ENCODE results near the gene SLFN13.
A peak's percentile ranks its signal among the peaks of the same experiment; 100 is the strongest.

The SLFN13 gene

GRCh38 chr17:35448214-35448898, at the start of gene SLFN13:
TSS of gene SLFN13 (minus strand) at chr17:35448766. CDS start at chr17:35445680, 3,086 bp downstream.
- peak within 1 kb of the TSS; percentile 56 for H3K4me3 ChIP-seq (ENCODE audit: control insufficient read depth, low read depth, low read length)
- peak; percentile 76 for DNase-seq (ENCODE audit: low read depth)
- no peak for TF ChIP-seq CTCF (conservative IDR thresholded peaks at IDR 0.05; ENCODE audit: control insufficient read depth, insufficient read depth, low read depth, low read length)

GRCh38 chr17:35496451-35497290, 48.1 kb upstream of the SLFN13 start:
- no peak overlapping the region for H3K4me3 ChIP-seq (ENCODE audit: control insufficient read depth, low read depth, low read length)
- DNase-seq (ENCODE audit: low read depth): no peak
- TF ChIP-seq CTCF (conservative IDR thresholded peaks at IDR 0.05; ENCODE audit: control insufficient read depth, insufficient read depth, low read depth, low read length): no peak

GRCh38 chr17:35493040-35493439, 44.5 kb upstream of the SLFN13 start:
- no peak overlapping the region for H3K4me3 ChIP-seq (ENCODE audit: control insufficient read depth, low read depth, low read length)
- TF ChIP-seq CTCF (conservative IDR thresholded peaks at IDR 0.05; ENCODE audit: control insufficient read depth, insufficient read depth, low read depth, low read length): no peak
- no peak for DNase-seq (ENCODE audit: low read depth)

DNA sequence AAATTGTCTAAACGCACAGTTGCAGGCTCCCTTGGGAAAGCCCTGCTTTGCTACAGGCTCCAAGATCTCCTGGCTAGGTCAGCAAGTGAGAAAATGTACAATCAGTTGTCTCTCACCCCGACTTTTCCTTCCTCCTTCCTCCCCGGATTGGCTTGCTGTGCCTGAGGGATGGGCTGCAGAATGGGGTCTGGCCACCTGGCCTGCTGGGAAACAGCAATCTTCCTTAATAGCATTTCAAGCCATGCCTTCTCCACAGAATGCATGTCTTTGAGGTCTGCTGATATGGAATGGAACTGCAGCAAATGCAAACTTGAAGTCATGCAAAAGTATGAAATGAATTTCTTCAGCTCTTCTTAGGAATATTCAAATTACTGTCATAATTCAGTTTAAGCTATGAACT, 42.9 kb upstream of the SLFN13 start:
- H3K4me3 ChIP-seq (ENCODE audit: control insufficient read depth, low read depth, low read length): no peak overlapping the region
- no peak for TF ChIP-seq CTCF (conservative IDR thresholded peaks at IDR 0.05; ENCODE audit: control insufficient read depth, insufficient read depth, low read depth, low read length)
- DNase-seq (ENCODE audit: low read depth): no peak

GRCh38 chr17:35489944-35490343, 41.4 kb upstream of the SLFN13 start:
- no peak for DNase-seq (ENCODE audit: low read depth)

DNA sequence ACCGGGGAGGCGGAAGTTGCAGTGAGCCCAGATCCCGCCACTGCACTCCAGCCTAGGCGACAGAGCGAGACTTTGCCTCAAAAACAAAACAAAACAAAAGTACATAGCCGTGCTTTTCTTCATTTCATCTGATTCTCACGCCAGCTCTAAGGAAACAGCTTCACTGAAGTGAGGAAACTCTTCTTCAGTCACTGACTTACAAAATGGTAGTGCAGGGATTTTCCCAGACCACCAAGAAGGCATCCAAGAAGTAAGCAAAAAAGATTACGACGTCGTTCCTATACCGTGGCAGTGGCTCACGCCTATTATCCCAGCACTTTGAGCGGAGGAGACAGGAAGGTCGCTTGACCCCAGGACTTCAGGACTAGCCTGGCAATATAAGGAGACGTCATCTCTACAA, 40.4 kb upstream of the SLFN13 start:
- H3K4me3 ChIP-seq (ENCODE audit: control insufficient read depth, low read depth, low read length): no peak overlapping the region
- no peak for TF ChIP-seq CTCF (conservative IDR thresholded peaks at IDR 0.05; ENCODE audit: control insufficient read depth, insufficient read depth, low read depth, low read length)
- DNase-seq (ENCODE audit: low read depth): no peak

More at GRCh38 chr17:35489944-35490343, 41.4 kb upstream of the SLFN13 start:
- no peak for TF ChIP-seq CTCF (conservative IDR thresholded peaks at IDR 0.05; ENCODE audit: control insufficient read depth, insufficient read depth, low read depth, low read length)
- H3K4me3 ChIP-seq (ENCODE audit: control insufficient read depth, low read depth, low read length): no peak overlapping the region

All from fibroblast of mammary gland (primary cell).